Activated CD4-positive, alpha-beta memory T cell treated with anti-CD3 and anti-CD28 coated beads, Interleukin-2, amount 10 ng/mL, durations not matched to agents 7 days and 5 days (primary cell): Measurements from ENCODE around the gene PPIH. TPM values are rescaled to one million over a fixed set of nuclear protein-coding genes. Genes with fewer than 3 reads are reported as not detected.
"Not testable (repeated sequence)": the region's sequence is repeated elsewhere in the genome, so short reads cannot be mapped to it uniquely, and the experiment has no call there.

Experiments
- CTCF ChIA-PET: fragments of 350-600 bp; sonication (Branson Sonifier 250); formaldehyde crosslinking; loops from one replicate; lab custom pipeline; 2021; ENCODE audit warnings: antibody characterized with exemption, inconsistent platforms; lab: Charles Lee
- POLR2A ChIA-PET: fragments of 350-600 bp; sonication (Branson Sonifier 250); formaldehyde crosslinking; loops from one replicate; lab custom pipeline; 2021; ENCODE audit warnings: antibody characterized with exemption; lab: Charles Lee
- DNase-seq: peaks from one replicate; pipeline ENCODE4 v3.0.0-alpha.2; 2020
- H3K27ac Mint-ChIP-seq: one replicate; pipeline ENCODE4 v1.8.0; 2021; ENCODE audit warnings: mild to moderate bottlenecking, mixed read lengths
- H3K27me3 Mint-ChIP-seq: one replicate; pipeline ENCODE4 v1.8.0; 2021; ENCODE audit warnings: mixed read lengths
- H3K36me3 Mint-ChIP-seq: one replicate; pipeline ENCODE4 v1.8.0; 2021; ENCODE audit warnings: low read depth, mixed read lengths
- H3K4me1 Mint-ChIP-seq: one replicate; pipeline ENCODE4 v1.8.0; 2021; ENCODE audit warnings: mixed read lengths
- H3K4me3 Mint-ChIP-seq: one replicate; pipeline ENCODE4 v1.8.0; 2021; ENCODE audit warnings: mild to moderate bottlenecking, mixed read lengths
- H3K9me3 Mint-ChIP-seq: one replicate; pipeline ENCODE4 v1.8.0; 2021; ENCODE audit warnings: mixed read lengths
- total RNA-seq, 2 experiments: library from RNA; stranded (reverse); gene quantifications; one replicate each; pipeline ENCODE4 v1.2.3, GENCODE V29; 2021

Gene PPIH
- total RNA-seq, 2 experiments from 2014 or later: 71.3 to 71.4 TPM

- POLR2A ChIA-PET: not testable (repeated sequence)
Observed at GRCh38 chr1:42714441-42714840, 56.2 kb downstream of the PPIH start.

GRCh38 chr1:42720868-42721267 is 62.6 kb downstream of the PPIH start:
- CTCF ChIA-PET: no interaction called here
- DNase-seq: no peak
- peaks cover 12% of the 10 kb centered on the region for H3K36me3 Mint-ChIP-seq
- no peak overlapping the region for H3K27ac Mint-ChIP-seq
- no peaks in the 10 kb centered on the region for H3K4me1 Mint-ChIP-seq
- peaks cover 1% of the 10 kb centered on the region for H3K27me3 Mint-ChIP-seq
- H3K9me3 Mint-ChIP-seq: no peaks in the 10 kb centered on the region
- no peak overlapping the region for H3K4me3 Mint-ChIP-seq
- POLR2A ChIA-PET: no interaction called here

More at GRCh38 chr1:42714441-42714840, 56.2 kb downstream of the PPIH start:
- Mint-ChIP-seq H3K36me3 (peaks cover 62% of the 10 kb centered on the region), H3K4me1 (peaks cover 10% of the 10 kb centered on the region), H3K9me3 (peaks cover 14% of the 10 kb centered on the region)
- DNase-seq, H3K27ac Mint-ChIP-seq, CTCF ChIA-PET, H3K4me3 Mint-ChIP-seq, H3K27me3 Mint-ChIP-seq: not testable (repeated sequence)

- no peak overlapping the region for H3K4me3 Mint-ChIP-seq
- H3K36me3 Mint-ChIP-seq: peaks cover 6% of the 10 kb centered on the region
- H3K9me3 Mint-ChIP-seq: no peaks in the 10 kb centered on the region
- ChIA-PET CTCF (no interaction called here), POLR2A (no interaction called here)
- H3K27ac Mint-ChIP-seq: no peak overlapping the region
- no peaks in the 10 kb centered on the region for H3K4me1 Mint-ChIP-seq
- H3K27me3 Mint-ChIP-seq: peaks cover 1% of the 10 kb centered on the region
- no peak for DNase-seq
Observed at GRCh38 chr1:42721926-42722325, 63.7 kb downstream of the PPIH start.

- H3K36me3 Mint-ChIP-seq, H3K27me3 Mint-ChIP-seq, H3K27ac Mint-ChIP-seq, DNase-seq, H3K4me3 Mint-ChIP-seq, POLR2A ChIA-PET, H3K9me3 Mint-ChIP-seq, H3K4me1 Mint-ChIP-seq: not testable (repeated sequence)
- CTCF ChIA-PET: interaction anchor here (0.6 kb wide), 1 partner anchor 124 kb away, joined by 3 read pairs; the partner anchor contains the start of gene ZNF691
Observed at GRCh38 chr1:42722403-42722802, 64.2 kb downstream of the PPIH start.

- DNase-seq: no peak
- no peaks in the 10 kb centered on the region for H3K4me1 Mint-ChIP-seq
- no peaks in the 10 kb centered on the region for H3K36me3 Mint-ChIP-seq
- no peak overlapping the region for H3K4me3 Mint-ChIP-seq
- no peak overlapping the region for H3K27ac Mint-ChIP-seq
- ChIA-PET CTCF (interaction anchor here (0.7 kb wide), 2 partner anchors 389 to 1633 kb away, joined by 3 read pairs; no protein-coding TSS in a partner anchor), POLR2A (interaction anchor here (0.6 to 0.7 kb wide), 2 partner anchors 10 to 11 kb away, joined by 3 read pairs; no protein-coding TSS in a partner anchor)
- peaks cover 1% of the 10 kb centered on the region for H3K27me3 Mint-ChIP-seq
- no peaks in the 10 kb centered on the region for H3K9me3 Mint-ChIP-seq
Observed at GRCh38 chr1:42723511-42723910, 65.3 kb downstream of the PPIH start.

- H3K36me3 Mint-ChIP-seq, H3K9me3 Mint-ChIP-seq, H3K27me3 Mint-ChIP-seq, DNase-seq, POLR2A ChIA-PET, H3K4me3 Mint-ChIP-seq, H3K4me1 Mint-ChIP-seq, H3K27ac Mint-ChIP-seq: not testable (repeated sequence)
- CTCF ChIA-PET: interaction anchor here (0.7 to 0.8 kb wide), 3 partner anchors 11 to 381 kb away, joined by 3 read pairs; partner anchors contain the start of gene PPIH
Observed at GRCh38 chr1:42725820-42726219, 67.6 kb downstream of the PPIH start.

Other genes with a start within 250 kb of the PPIH start
- gene ZMYND12, start 202.4 kb upstream of the PPIH start, total RNA-seq: 1 to 10 TPM in 1 of 2 experiments, under 1 TPM in 1; 0.96 to 1.3 TPM
- 10 to 100 TPM; 46.8 to 48.4 TPM for gene PPCS, start 201.9 kb upstream of the PPIH start, total RNA-seq
- 1 to 10 TPM; 1.6 to 2.5 TPM for gene CCDC30, start 195.1 kb upstream of the PPIH start, total RNA-seq
- gene YBX1, start 24.0 kb downstream of the PPIH start, total RNA-seq: 100 to 1,000 TPM; 575 to 580 TPM
- not detected for gene CLDN19, start 81.8 kb downstream of the PPIH start, total RNA-seq
- gene P3H1, start 108.6 kb downstream of the PPIH start, total RNA-seq: 10 to 100 TPM; 40.1 to 43.3 TPM
- gene C1orf50, start 108.8 kb downstream of the PPIH start, total RNA-seq: 1 to 10 TPM; 7.1 to 7.2 TPM
- gene TMEM269, start 126.6 kb downstream of the PPIH start, total RNA-seq: not detected
- gene ERMAP, start 158.7 kb downstream of the PPIH start, total RNA-seq: 1 to 10 TPM; 5.0 to 5.9 TPM
- 10 to 100 TPM; 17.4 to 19.2 TPM for gene SVBP, start 159.0 kb downstream of the PPIH start, total RNA-seq
- 10 to 100 TPM; 10.4 to 12.6 TPM for gene ZNF691, start 188.2 kb downstream of the PPIH start, total RNA-seq